ENCODE measurements around the gene GFM2.
"Not testable (repeated sequence)": the region's sequence is repeated elsewhere in the genome, so short reads cannot be mapped to it uniquely, and the experiment has no call there.

The GFM2 gene, protein sequence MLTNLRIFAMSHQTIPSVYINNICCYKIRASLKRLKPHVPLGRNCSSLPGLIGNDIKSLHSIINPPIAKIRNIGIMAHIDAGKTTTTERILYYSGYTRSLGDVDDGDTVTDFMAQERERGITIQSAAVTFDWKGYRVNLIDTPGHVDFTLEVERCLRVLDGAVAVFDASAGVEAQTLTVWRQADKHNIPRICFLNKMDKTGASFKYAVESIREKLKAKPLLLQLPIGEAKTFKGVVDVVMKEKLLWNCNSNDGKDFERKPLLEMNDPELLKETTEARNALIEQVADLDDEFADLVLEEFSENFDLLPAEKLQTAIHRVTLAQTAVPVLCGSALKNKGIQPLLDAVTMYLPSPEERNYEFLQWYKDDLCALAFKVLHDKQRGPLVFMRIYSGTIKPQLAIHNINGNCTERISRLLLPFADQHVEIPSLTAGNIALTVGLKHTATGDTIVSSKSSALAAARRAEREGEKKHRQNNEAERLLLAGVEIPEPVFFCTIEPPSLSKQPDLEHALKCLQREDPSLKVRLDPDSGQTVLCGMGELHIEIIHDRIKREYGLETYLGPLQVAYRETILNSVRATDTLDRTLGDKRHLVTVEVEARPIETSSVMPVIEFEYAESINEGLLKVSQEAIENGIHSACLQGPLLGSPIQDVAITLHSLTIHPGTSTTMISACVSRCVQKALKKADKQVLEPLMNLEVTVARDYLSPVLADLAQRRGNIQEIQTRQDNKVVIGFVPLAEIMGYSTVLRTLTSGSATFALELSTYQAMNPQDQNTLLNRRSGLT

DNA sequence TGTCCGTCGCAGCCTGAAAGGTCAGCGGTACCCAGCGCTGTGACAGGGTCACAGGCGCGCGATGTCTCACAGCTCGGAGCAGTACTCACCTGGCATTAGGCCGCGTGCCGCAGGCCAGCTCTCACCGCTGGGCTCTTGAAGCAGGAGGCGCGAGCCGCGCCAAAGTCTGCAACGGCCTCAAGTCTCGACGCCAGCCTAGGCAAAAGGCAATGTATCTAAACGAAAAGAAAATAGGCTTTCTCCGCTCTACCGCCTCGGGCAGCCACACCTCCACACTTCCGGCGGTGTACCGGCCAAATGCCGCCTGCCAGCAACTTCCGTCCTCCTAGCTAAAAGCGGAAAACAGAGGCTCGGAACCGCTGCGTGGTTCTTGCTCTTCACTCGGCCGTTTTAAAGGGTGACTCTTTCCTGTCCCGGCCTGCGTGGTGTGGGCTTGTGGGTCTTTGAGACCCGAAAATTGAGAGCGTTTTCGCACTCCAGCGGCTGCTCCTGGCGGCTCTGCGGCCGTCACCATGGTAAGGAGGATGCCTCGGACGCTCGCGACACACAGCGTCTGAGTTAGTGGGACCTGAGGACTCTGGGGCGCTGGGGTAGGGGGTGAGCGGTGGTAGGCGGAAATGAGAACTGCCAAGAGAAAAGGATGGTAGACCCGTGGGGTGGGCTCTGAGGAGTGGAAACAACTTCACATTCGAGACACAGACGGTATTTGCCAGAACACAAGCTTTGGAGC is at the start of gene GFM2, which contains the start of gene NSA2:
Gene GFM2, minus strand, starts transcription at position 269 of the 730 bp plus-strand sequence. CDS start 3,375 bp downstream, outside the sequence.
Gene NSA2, plus strand, starts transcription at position 401 of the 730 bp plus-strand sequence. Its CDS starts 112 bp downstream, at position 513.
- TF ChIP-seq ZNF274 (IDR thresholded peaks at IDR 0.05; ENCODE audit: low read depth, low read length), result no peak

DNA sequence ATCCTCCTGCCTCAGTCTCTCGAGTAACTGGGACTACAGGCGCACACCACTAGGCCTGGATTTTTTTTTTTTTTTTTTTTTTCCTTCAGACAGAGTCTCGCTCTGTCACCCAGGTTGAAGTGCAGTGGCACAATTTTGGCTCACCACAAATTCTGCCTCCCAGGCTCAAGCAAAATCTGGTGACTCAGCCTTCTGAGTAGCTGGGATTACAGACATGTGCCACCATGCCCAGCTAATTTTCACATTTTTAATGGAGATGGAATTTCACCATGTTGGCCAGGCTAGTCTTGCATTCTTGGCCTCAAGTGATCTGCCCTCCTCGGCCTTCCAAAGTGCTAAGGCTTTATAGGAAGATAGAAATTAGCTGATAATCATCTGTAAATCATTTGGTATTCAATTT is 44.0 kb upstream of the GFM2 start:
- no peak overlapping the region for H3K4me3 ChIP-seq (ENCODE audit: low read length)
- TF ChIP-seq ZNF274 (IDR thresholded peaks at IDR 0.05; ENCODE audit: low read depth, low read length), result no peak

More for the DNA sequence above, at the start of gene GFM2, which contains the start of gene NSA2:
- peak within 1 kb of the TSS; percentile 100 for H3K4me3 ChIP-seq (ENCODE audit: low read length)

DNA sequence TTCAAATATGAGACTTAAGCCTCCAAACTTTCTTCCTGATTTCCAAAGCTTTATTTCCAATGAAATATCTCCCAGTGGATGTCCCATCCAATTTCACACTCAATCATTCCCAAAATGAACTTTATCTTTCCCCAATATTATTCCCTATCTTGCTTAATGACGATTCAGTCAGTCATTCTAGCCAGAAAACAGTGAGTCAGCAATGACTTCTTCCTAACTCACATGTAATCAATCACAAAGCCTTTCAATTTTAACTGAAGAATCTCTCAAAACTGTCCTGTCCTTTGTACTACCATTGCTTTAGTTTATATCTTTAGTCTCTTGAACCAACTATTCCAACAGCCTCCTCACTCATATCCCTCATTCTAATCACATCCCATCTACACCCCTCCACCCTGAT is 35.0 kb upstream of the GFM2 start:
- no peak overlapping the region for H3K4me3 ChIP-seq (ENCODE audit: low read length)
- no peak for TF ChIP-seq ZNF274 (IDR thresholded peaks at IDR 0.05; ENCODE audit: low read depth, low read length)

DNA sequence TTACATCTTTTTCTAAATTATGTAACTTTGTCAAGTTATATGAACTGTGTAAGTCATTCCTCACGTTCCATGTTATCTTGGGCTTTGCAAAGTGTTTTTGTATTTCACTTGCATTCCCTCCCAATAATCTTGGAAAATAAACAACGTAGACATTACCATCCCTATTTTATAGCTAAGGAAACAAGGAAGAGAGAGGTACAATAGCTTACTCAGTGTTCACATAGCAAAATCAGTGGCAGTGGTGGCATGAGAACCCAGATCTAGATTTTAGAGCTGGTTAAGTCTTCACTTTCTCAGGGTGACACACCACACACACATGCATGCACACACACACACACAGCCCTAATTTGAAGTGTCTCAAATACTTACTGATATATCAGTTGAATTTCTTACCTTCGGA is 34.3 kb upstream of the GFM2 start:
- no peak for TF ChIP-seq ZNF274 (IDR thresholded peaks at IDR 0.05; ENCODE audit: low read depth, low read length)
- H3K4me3 ChIP-seq (ENCODE audit: low read length), result no peak overlapping the region

DNA sequence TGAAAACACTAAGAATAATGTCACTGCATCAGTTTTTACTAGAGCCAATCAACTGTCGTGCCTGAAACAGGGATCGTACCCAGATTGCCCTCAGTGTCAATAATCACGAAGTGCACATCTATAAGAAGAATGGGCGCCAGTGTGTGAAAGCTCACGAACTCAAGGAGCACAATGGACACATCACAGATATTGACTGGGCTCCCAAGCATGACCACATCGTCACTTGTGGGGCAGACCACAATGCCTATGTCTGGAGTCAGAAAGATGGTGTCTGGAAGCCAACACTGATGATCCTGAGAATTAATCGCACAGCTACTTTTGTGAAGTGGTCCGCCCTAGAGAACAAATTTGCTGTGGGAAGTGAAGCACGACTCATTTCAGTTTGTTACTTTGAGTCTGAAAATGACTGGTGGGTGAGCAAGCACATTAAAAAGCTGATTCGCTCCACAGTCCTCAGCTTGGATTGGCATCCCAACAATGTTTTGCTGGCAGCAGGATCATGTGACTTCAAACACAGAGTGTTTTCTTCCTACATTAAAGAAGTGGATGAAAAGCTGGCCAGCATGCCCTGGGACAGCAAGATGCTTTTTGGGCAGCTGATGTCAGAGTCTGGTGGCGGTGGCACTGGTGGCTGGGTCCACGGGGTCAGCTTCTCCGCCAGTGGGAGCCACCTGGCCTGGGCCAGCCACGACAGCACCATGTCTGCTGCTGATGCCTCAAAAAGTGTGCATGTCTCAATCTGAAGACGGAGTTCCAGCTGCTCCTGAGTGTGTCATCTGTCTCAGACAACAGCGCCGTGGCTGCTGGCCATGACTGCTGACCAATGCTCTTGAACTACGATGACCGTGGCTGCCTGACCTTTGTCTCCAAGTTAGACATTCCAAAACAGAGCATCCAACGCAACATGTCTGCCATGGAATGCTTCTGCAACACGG is 32.3 kb upstream of the GFM2 start:
- no peak overlapping the region for H3K4me3 ChIP-seq (ENCODE audit: low read length)
- TF ChIP-seq ZNF274 (IDR thresholded peaks at IDR 0.05; ENCODE audit: low read depth, low read length), result no peak

DNA sequence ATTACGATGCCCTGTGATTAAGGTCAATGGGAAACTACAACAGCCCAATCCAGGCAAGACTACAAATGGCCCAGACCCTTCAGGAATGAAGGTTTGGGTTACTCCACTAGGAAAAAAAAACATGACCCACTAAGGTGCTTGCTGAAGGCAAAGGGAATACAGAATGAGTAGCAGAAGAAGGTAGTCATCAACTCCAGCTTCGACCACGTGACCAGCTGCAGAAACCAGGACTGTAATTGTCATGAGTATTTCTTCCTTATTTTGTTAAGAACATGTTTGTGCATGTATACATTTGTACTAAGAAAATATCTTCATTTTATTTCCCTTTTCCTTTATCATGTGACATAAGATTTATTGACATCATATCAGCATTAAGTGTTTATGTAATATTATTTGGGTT is 24.8 kb upstream of the GFM2 start:
- H3K4me3 ChIP-seq (ENCODE audit: low read length), result not testable (repeated sequence)

DNA sequence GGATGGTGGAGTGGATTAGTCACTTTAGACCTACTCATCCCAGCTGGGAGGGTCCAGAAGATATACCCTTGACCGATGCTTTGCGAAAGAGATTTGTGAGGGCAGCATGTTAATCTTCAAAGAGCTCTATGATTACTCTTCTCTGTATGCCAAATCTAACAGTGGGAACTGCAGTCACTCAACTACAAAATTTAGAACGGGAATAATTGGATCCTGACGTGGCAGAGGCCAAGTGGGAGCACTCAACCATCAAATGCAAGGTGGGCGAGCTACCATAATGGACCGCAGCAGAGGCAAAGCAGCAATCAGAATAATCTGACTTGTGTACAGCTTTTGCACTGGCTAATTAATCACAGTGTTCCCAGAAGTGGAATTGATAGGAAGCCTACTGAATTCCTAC is 20.5 kb upstream of the GFM2 start:
- no peak for TF ChIP-seq ZNF274 (IDR thresholded peaks at IDR 0.05; ENCODE audit: low read depth, low read length)
- H3K4me3 ChIP-seq (ENCODE audit: low read length), result no peak overlapping the region

DNA sequence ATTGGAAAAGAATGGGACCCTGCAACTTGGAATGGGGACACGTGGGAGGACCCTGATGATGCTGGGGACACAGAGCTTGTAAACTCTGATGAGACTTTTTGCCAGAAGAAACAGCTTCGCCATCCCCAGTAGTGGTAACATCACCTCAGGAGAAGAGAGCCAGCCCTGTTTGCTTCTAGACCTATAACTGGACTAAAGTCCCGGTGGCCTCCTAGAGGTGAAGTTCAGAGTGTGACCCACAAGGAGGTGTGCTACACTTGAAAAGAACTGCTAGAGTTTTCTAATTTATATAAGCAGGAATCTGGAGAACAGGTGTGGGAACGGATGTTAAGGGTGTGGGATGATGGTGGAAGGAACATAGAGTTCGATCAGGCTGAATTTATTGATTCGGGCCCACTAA is 19.9 kb upstream of the GFM2 start:
- H3K4me3 ChIP-seq (ENCODE audit: low read length), result no peak overlapping the region
- TF ChIP-seq ZNF274 (IDR thresholded peaks at IDR 0.05; ENCODE audit: low read depth, low read length), result no peak

DNA sequence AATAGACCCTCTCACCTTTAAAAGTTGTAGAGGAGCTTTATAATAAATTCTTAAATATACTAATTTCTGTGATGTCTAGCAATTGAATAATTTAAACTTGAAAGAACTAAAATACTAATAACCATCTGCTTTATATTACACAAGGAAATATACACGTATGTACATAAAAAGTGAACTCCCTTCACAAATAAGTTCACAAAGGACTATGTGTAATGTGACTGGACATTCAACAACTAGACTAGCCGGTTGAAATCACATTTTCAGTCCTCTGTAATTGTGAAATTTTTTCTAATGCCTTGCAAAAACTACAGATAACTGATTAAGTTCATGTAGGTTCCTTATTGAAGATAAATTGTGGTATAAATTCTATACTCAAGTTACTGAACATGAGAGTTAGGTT is 11.7 kb upstream of the GFM2 start:
- no peak for TF ChIP-seq ZNF274 (IDR thresholded peaks at IDR 0.05; ENCODE audit: low read depth, low read length)

DNA sequence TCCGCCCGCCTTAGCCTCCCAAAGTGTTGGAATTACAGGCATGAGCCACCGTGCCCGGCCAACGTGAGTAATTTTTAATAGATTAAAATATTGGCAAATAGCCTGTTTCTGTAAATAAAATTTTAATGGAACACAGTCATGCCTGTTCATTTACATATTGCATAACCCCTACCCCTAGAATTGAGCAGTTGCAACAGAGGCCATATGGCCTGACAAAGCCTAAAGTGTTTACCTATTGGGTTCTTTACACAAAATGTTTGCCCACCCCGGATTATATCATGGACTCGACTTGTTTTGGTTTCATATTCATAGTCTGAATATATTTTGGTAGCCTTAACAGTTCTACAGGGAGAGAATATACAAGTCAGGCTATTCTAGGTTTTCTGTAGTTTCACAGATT is 5.4 kb upstream of the GFM2 start:
- no peak overlapping the region for H3K4me3 ChIP-seq (ENCODE audit: low read length)
- TF ChIP-seq ZNF274 (IDR thresholded peaks at IDR 0.05; ENCODE audit: low read depth, low read length), result no peak

More for the DNA sequence above, 11.7 kb upstream of the GFM2 start:
- H3K4me3 ChIP-seq (ENCODE audit: low read length), result no peak overlapping the region

DNA sequence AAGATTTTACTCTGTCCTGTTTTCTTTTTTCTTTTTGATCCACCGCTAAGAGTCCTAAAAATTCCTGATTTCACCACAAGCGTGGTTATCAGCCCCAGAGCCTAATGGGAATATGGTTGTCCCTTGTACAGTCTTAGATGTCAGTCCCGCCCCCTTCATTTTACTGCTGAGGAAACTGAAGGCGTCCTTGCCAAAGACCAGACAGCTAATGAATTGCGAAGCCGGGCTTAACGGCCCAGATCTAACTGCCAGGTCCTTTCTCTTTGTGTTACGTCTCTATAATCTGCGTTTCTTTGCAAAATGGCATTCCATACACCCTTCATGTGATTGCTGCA is 629 bp upstream of the GFM2 start:
- peak overlapping the region; percentile 100 for H3K4me3 ChIP-seq (ENCODE audit: low read length)
- TF ChIP-seq ZNF274 (IDR thresholded peaks at IDR 0.05; ENCODE audit: low read depth, low read length), result no peak

DNA sequence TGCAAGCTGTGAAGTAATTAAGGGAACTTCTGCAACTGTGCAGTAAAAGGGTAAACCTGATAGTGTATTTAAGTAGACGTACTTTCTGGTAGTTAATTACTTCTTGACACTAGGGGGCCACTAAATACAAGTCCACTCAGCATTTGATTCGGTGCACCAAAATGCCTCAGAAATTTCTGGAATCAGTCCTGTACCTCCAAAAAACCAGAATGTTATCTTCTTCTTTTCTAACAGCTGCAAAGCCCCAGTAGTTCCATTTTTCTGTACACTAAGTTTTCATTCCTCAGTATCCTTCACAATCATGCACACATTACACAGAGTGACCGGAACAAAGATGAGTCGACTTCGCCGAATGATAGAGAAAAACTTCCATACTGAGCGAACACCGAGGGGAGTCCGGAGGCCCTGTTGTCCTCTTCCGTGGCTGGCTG is 484 bp downstream of the GFM2 start:
- peak overlapping the region; percentile 100 for H3K4me3 ChIP-seq (ENCODE audit: low read length)
- no peak for TF ChIP-seq ZNF274 (IDR thresholded peaks at IDR 0.05; ENCODE audit: low read depth, low read length)

DNA sequence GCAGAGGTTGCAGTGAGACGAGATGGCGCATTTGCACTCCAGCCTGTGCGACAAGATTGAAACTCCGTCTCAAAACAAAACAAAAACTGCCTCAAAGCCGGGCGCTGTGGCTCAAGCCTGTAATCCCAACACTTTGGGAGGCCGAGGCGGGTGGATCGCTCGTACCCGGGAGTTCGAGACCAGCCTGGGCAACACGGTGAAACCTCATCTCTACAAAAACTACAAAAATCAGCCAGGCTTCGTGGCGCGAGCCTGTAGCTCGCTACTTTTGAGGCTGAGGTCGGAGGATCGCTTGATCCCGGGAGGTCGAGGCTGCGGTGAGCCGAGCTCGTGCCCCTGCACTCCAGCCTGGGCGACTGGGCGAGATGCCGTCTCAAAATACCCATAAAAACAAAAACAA is 988 bp downstream of the GFM2 start:
- H3K4me3 ChIP-seq (ENCODE audit: low read length), result peak overlapping the region; percentile 100
- TF ChIP-seq ZNF274 (IDR thresholded peaks at IDR 0.05; ENCODE audit: low read depth, low read length), result no peak
